Posterior cingulate gyrus (tissue), 11 donors: Measurements from ENCODE around the gene PMAIP1.

ENCODE experiments used
- DNase-seq, 10 donors: peaks; one replicate each; pipeline versions ENCODE4 v3.0.0 to v3.0.0-alpha.2; 2020 to 2021; ENCODE audit warnings: mixed read lengths in 3 of 10
- intact Hi-C: fragments of 100-400 bp; cut with DNase I; formaldehyde crosslinking; loops from one replicate; pipeline ENCODE4 v1.15.1; 2023

PMAIP1 gene

GRCh38 chr18:59909289-59910036, 9.7 kb downstream of the PMAIP1 start:
- no peak for DNase-seq
- intact Hi-C loops: no loop called here

GRCh38 chr18:59910967-59911366, 11.2 kb downstream of the PMAIP1 start:
- no peak for DNase-seq
- intact Hi-C loops: no loop called here

GRCh38 chr18:59911600-59911999, 11.8 kb downstream of the PMAIP1 start:
- intact Hi-C loops: no loop called here
- DNase-seq: no peak

GRCh38 chr18:59912007-59912550, 12.3 kb downstream of the PMAIP1 start:
- DNase-seq: no peak
- intact Hi-C loops: no loop called here

- DNase-seq: no peak
- intact Hi-C loops: no loop called here
Observed at GRCh38 chr18:59915606-59916005, 15.8 kb downstream of the PMAIP1 start.

- intact Hi-C loops: no loop called here
Observed at GRCh38 chr18:59916746-59917145, 16.9 kb downstream of the PMAIP1 start.

GRCh38 chr18:59917422-59917821, 17.6 kb downstream of the PMAIP1 start:
- DNase-seq: no peak
- intact Hi-C loops: no loop called here

More at GRCh38 chr18:59916746-59917145, 16.9 kb downstream of the PMAIP1 start:
- no peak for DNase-seq

GRCh38 chr18:59918320-59918755, 18.5 kb downstream of the PMAIP1 start:
- DNase-seq: peak in 1 of 10 donors; percentile 83
- intact Hi-C loops: no loop called here

- intact Hi-C loops: no loop called here
- no peak for DNase-seq
Observed at GRCh38 chr18:59918997-59919396, 19.2 kb downstream of the PMAIP1 start.

GRCh38 chr18:59921384-59921891, 21.6 kb downstream of the PMAIP1 start:
- DNase-seq: no peak
- intact Hi-C loops: no loop called here

- DNase-seq: no peak
- intact Hi-C loops: no loop called here
Observed at GRCh38 chr18:59923539-59924196, 23.9 kb downstream of the PMAIP1 start.

- no peak for DNase-seq
- intact Hi-C loops: no loop called here
Observed at GRCh38 chr18:59926131-59926530, 26.3 kb downstream of the PMAIP1 start.

- no peak for DNase-seq
- intact Hi-C loops: no loop called here
Observed at GRCh38 chr18:59927246-59927825, 27.5 kb downstream of the PMAIP1 start.

GRCh38 chr18:59928201-59928600, 28.4 kb downstream of the PMAIP1 start:
- no peak for DNase-seq
- intact Hi-C loops: no loop called here

- intact Hi-C loops: no loop called here
Observed at GRCh38 chr18:59929621-59930295, 30.0 kb downstream of the PMAIP1 start.

GRCh38 chr18:59932401-59932800, 32.6 kb downstream of the PMAIP1 start:
- no peak for DNase-seq
- intact Hi-C loops: no loop called here

More at GRCh38 chr18:59929621-59930295, 30.0 kb downstream of the PMAIP1 start:
- no peak for DNase-seq

GRCh38 chr18:59938676-59939075, 38.9 kb downstream of the PMAIP1 start:
- intact Hi-C loops: no loop called here
- no peak for DNase-seq

- intact Hi-C loops: no loop called here
- no peak for DNase-seq
Observed at GRCh38 chr18:59939127-59939526, 39.3 kb downstream of the PMAIP1 start.

GRCh38 chr18:59940068-59940467, 40.3 kb downstream of the PMAIP1 start:
- no peak for DNase-seq
- intact Hi-C loops: no loop called here

GRCh38 chr18:59941331-59941730, 41.5 kb downstream of the PMAIP1 start:
- intact Hi-C loops: no loop called here
- no peak for DNase-seq

- DNase-seq: no peak
- intact Hi-C loops: no loop called here
Observed at GRCh38 chr18:59942601-59943000, 42.8 kb downstream of the PMAIP1 start.
